ENCODE data around the gene MRPS16.
"Not testable (repeated sequence)": the region's sequence is repeated elsewhere in the genome, so short reads cannot be mapped to it uniquely, and the experiment has no call there.

GRCh38 chr10:73258612-73259011 is 6.2 kb upstream of the MRPS16 start:
- not testable (repeated sequence) for TF ChIP-seq CTCF (IDR thresholded peaks at IDR 0.05; ENCODE audit: insufficient read depth, low read length, poor library complexity, severe bottlenecking); EZH2phosphoT487 (conservative IDR thresholded peaks at IDR 0.05; ENCODE audit: low read length)
